ENCODE measurements around the gene SLC30A5. TPM values are rescaled to one million over a fixed set of nuclear protein-coding genes. Genes with fewer than 3 reads are reported as not detected.
"Not testable (repeated sequence)": the region's sequence is repeated elsewhere in the genome, so short reads cannot be mapped to it uniquely, and the experiment has no call there.

The SLC30A5 gene
- total and polyA plus RNA-seq, 2 of the 13 experiments (the other 11 are each of a cell fraction or from before 2014, with no cell fraction given): 46.0 to 53.6 TPM

DNA sequence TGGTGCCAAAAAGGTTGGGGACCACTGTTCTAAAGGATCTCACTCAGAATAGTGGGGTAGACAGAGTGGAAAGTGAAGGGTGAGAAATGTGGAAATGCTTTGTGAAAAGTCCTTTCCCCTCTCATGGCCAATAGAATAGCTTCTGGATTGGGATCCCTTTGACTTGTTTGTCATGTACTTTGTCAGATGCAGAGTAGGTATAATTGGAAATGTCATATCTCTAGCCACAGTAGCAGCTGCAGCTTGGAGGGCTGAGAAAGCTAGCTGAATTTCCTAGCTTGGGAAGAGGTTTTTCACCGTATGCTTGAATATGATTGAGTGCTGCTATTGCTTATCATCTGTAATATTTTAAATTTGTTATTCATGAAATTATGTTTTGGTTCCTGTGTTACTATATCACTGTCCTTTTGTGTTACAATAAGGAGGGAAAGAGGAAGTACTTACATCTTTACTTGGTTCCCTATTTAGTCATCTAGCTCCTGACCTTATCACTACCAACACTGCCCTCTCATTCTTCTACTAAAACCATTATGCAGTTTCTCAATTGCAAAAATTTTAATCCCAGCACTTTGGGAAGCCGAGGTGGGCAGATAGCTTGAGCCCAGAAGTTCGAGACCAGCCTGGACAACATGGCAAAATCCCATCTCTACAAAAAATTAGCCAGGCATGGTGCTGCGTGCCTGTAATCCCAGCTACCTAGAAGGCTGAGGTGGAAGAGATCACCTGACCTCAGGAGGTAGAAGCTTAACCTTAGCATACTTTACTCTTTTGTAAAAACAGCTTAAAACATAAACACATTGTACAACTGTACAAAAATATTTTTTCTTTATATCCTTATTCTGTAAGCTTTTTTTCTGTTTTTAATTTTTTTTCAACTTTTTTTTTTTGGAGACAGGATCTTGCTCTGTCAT is 12.4 kb downstream of the SLC30A5 start:
- Histone ChIP-seq H3K27me3 (ENCODE audit: control insufficient read depth in 1 of 2, insufficient read depth in 2 of 2, low read length in 2 of 2) (no peaks in the 10 kb centered on the region), H2AFZ (ENCODE audit: low read length) (no peak overlapping the region), H3K4me1 (ENCODE audit: insufficient read depth, low read length) (no peaks in the 10 kb centered on the region), H3K4me3 (replicated peaks in 1 of 3; ENCODE audit: insufficient read depth in 1 of 3, low read depth in 2 of 3, low read length in 3 of 3) (no peak overlapping the region), H3K27ac (ENCODE audit: extremely low read length, insufficient read depth, low read length) (no peak overlapping the region), H3K4me2 (ENCODE audit: low read depth, low read length) (no peak overlapping the region), H3K9ac (ENCODE audit: insufficient read depth, low read depth, low read length) (no peak overlapping the region), H3K9me3 (ENCODE audit: low read length) (peaks cover 10% of the 10 kb centered on the region), H3K79me2 (ENCODE audit: insufficient read depth, low read length) (no peaks in the 10 kb centered on the region), H3K36me3 (replicated peaks in 1 of 2; ENCODE audit: control insufficient read depth in 1 of 2, insufficient read depth in 2 of 2, low read length in 2 of 2) (peaks cover 6 to 58% of the 10 kb centered on the region in 2 experiments; a peak in 3 of 5 replicates), H4K20me1 (ENCODE audit: insufficient read depth, low read length) (no peaks in the 10 kb centered on the region)
- ATAC-seq: no peak
- POLR2A ChIA-PET: interaction anchor here (2.1 kb wide), 1 partner anchor 13 kb away, joined by 7 read pairs; the partner anchor contains the start of gene SLC30A5
- TF ChIP-seq, protein P1, sequence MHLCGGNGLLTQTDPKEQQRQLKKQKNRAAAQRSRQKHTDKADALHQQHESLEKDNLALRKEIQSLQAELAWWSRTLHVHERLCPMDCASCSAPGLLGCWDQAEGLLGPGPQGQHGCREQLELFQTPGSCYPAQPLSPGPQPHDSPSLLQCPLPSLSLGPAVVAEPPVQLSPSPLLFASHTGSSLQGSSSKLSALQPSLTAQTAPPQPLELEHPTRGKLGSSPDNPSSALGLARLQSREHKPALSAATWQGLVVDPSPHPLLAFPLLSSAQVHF (CRISPR knock-in tag; IDR thresholded peaks at IDR 0.05): no peak
- TF ChIP-seq SMC3 (IDR thresholded peaks at IDR 0.05; ENCODE audit: low read length) (no peak), PCBP1 (IDR thresholded peaks at IDR 0.05; ENCODE audit: borderline replicate concordance, low read depth, low read length) (no peak), NKX3-1 (CRISPR knock-in tag; IDR thresholded peaks at IDR 0.05) (no peak), RAD21 (CRISPR knock-in tag; IDR thresholded peaks at IDR 0.05) (no peak), MAFK (conservative IDR thresholded peaks at IDR 0.05 in 1 of 2, IDR thresholded peaks at IDR 0.05 in 1 of 2; ENCODE audit: low read length in 2 of 2) (no peak)
- TF ChIP-seq, protein P2, sequence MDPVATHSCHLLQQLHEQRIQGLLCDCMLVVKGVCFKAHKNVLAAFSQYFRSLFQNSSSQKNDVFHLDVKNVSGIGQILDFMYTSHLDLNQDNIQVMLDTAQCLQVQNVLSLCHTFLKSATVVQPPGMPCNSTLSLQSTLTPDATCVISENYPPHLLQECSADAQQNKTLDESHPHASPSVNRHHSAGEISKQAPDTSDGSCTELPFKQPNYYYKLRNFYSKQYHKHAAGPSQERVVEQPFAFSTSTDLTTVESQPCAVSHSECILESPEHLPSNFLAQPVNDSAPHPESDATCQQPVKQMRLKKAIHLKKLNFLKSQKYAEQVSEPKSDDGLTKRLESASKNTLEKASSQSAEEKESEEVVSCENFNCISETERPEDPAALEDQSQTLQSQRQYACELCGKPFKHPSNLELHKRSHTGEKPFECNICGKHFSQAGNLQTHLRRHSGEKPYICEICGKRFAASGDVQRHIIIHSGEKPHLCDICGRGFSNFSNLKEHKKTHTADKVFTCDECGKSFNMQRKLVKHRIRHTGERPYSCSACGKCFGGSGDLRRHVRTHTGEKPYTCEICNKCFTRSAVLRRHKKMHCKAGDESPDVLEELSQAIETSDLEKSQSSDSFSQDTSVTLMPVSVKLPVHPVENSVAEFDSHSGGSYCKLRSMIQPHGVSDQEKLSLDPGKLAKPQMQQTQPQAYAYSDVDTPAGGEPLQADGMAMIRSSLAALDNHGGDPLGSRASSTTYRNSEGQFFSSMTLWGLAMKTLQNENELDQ (CRISPR knock-in tag; IDR thresholded peaks at IDR 0.05; ENCODE audit: borderline replicate concordance): no peak
- BruUV-seq (replicated peaks): no TSS peak
- intact Hi-C loops (cut with micrococcal nuclease; ENCODE audit: unreplicated experiment): no loop called here
- in situ Hi-C loops (cut with HindIII; ENCODE audit: extremely low pct_ligation_motif_present, low pct_unique_long_range_greater_than_20kb): no loop called here
- WGBS (ENCODE audit: low lambda C conversion rate): 93% methylated on average over 4 of the region's 4 CpGs
- DNase-seq (ENCODE audit: low spot score): no peak
- CTCF ChIA-PET (ENCODE audit: low intra/inter-chr PET ratio, low total read pairs): no interaction called here
- FAIRE-seq: no peak

DNA sequence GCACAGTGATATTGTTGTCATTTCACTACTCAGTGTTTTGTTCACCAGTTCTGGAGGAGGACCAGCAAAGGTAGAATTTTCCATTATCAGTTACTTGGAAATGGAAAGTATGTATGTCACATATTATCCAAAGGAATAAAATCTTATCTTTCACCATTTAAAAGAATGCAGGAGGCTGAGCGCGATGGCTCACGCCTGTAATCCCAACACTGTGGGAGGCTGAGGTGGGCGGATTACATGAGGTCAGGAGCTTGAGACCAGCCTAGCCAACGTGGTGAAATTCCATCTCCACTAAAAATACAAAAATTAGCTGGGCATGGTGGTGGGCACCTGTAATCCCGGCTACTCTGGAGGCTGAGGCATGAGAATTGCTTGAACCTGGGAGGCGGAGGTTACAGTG is 14.6 kb downstream of the SLC30A5 start:
- H3K4me2 ChIP-seq (ENCODE audit: low read depth, low read length); H3K27me3 ChIP-seq (ENCODE audit: control insufficient read depth in 1 of 2, insufficient read depth in 2 of 2, low read length in 2 of 2); H3K9me3 ChIP-seq (ENCODE audit: low read length); POLR2A ChIA-PET; H2AFZ ChIP-seq (ENCODE audit: low read length); ATAC-seq; BruUV-seq (replicated peaks); H3K79me2 ChIP-seq (ENCODE audit: insufficient read depth, low read length); FAIRE-seq; H4K20me1 ChIP-seq (ENCODE audit: insufficient read depth, low read length); in situ Hi-C loops (cut with HindIII; ENCODE audit: extremely low pct_ligation_motif_present, low pct_unique_long_range_greater_than_20kb); intact Hi-C loops (cut with micrococcal nuclease; ENCODE audit: unreplicated experiment); CTCF ChIA-PET (ENCODE audit: low intra/inter-chr PET ratio, low total read pairs); H3K4me1 ChIP-seq (ENCODE audit: insufficient read depth, low read length); H3K4me3 ChIP-seq (replicated peaks in 1 of 3; ENCODE audit: insufficient read depth in 1 of 3, low read depth in 2 of 3, low read length in 3 of 3); H3K27ac ChIP-seq (ENCODE audit: extremely low read length, insufficient read depth, low read length); DNase-seq (ENCODE audit: low spot score); H3K9ac ChIP-seq (ENCODE audit: insufficient read depth, low read depth, low read length): not testable (repeated sequence)
- WGBS (ENCODE audit: low lambda C conversion rate): 97% methylated on average over 7 of the region's 7 CpGs
- peaks cover 5 to 53% of the 10 kb centered on the region in 2 experiments; a peak in 3 of 5 replicates for H3K36me3 ChIP-seq (replicated peaks in 1 of 2; ENCODE audit: control insufficient read depth in 1 of 2, insufficient read depth in 2 of 2, low read length in 2 of 2)
